Neural cell (in vitro differentiated cells): ENCODE measurements around the gene ANKRD62. TPM values are rescaled to one million over a fixed set of nuclear protein-coding genes. Genes with fewer than 3 reads are reported as not detected.

ENCODE experiments used
- H2AFZ ChIP-seq: fragments of 200-600, 300-800 bp; sonication (generic), shearing (Covaris generic); 2 replicates; pipeline ENCODE4 v1.6.0; 2014; ENCODE audit warnings: low read depth, mild to moderate bottlenecking, antibody characterized with exemption, low read length, moderate library complexity
- H3F3A ChIP-seq: fragments of 200-600 bp; shearing (Covaris generic); 2 replicates; pipeline ENCODE4 v1.6.1; 2016; ENCODE audit warnings: mild to moderate bottlenecking, moderate library complexity, mixed read lengths, antibody characterized with exemption, low read length; ENCODE audit not compliant: insufficient read depth, poor library complexity, severe bottlenecking
- H3K27ac ChIP-seq: fragments of 200-600, 300-800 bp; sonication (generic), shearing (Covaris generic); 2 replicates; pipeline ENCODE4 v1.5.1; 2014; ENCODE audit warnings: mild to moderate bottlenecking, low read length, moderate library complexity
- H3K27me3 ChIP-seq: fragments of 300-800, 200-600 bp; sonication (generic), shearing (Covaris generic); 2 replicates; pipeline ENCODE4 v1.6.0; 2014; ENCODE audit warnings: mild to moderate bottlenecking, low read depth, low read length, moderate library complexity; ENCODE audit not compliant: insufficient read depth
- H3K36me3 ChIP-seq: fragments of 300-800, 200-600 bp; sonication (generic), shearing (Covaris generic); 2 replicates; pipeline ENCODE4 v1.5.1; 2014; ENCODE audit warnings: mild to moderate bottlenecking, antibody characterized with exemption, low read length, moderate library complexity; ENCODE audit not compliant: insufficient read depth
- H3K4me2 ChIP-seq: fragments of 300-800, 200-600 bp; sonication (generic), shearing (Covaris generic); 2 replicates; pipeline ENCODE4 v1.6.0; 2014; ENCODE audit warnings: mild to moderate bottlenecking, low read length
- H3K4me3 ChIP-seq: fragments of 300-800, 200-600 bp; sonication (generic), shearing (Covaris generic); 2 replicates; pipeline ENCODE4 v1.5.1; 2014; ENCODE audit warnings: mild to moderate bottlenecking, low read length, moderate library complexity
- H3K79me2 ChIP-seq: fragments of 200-600 bp; shearing (Covaris generic); replicated peaks from 2 replicates; pipeline ENCODE4 v1.6.0; 2014; ENCODE audit warnings: mild to moderate bottlenecking, low read length, moderate library complexity; ENCODE audit not compliant: insufficient read depth
- H3K9ac ChIP-seq: fragments of 300-800, 200-600 bp; sonication (generic), shearing (Covaris generic); 2 replicates; pipeline ENCODE4 v1.6.1; 2016; ENCODE audit warnings: mild to moderate bottlenecking, low read length, mixed read lengths
- H3K9me2 ChIP-seq: fragments of 200-600 bp; shearing (Covaris generic); 2 replicates; pipeline ENCODE4 v1.6.1; 2016; ENCODE audit warnings: mild to moderate bottlenecking, low read length, mixed read lengths; ENCODE audit not compliant: insufficient read depth
- H3K9me3 ChIP-seq: fragments of 200-600, 300-800 bp; sonication (generic), shearing (Covaris generic); 2 replicates; pipeline ENCODE4 v1.6.1; 2016; ENCODE audit warnings: mild to moderate bottlenecking, mixed run types, low read length, moderate library complexity, mixed read lengths
- H4K20me1 ChIP-seq: fragments of 200-600 bp; shearing (Covaris generic); 2 replicates; pipeline ENCODE4 v1.6.1; 2016; ENCODE audit warnings: mild to moderate bottlenecking, mixed run types; ENCODE audit not compliant: insufficient read depth
- CTCF ChIP-seq: fragments of 450-650 bp; IDR thresholded peaks from 2 replicates; pipeline ENCODE4 v1.5.1; 2014; ENCODE audit warnings: antibody characterized with exemption, mild to moderate bottlenecking, moderate library complexity; ENCODE audit not compliant: poor library complexity, severe bottlenecking
- EP300 ChIP-seq: fragments of 450-650 bp; conservative IDR thresholded peaks from 2 replicates; pipeline ENCODE4 v1.6.1; 2014; ENCODE audit warnings: antibody characterized with exemption, mild to moderate bottlenecking, moderate library complexity; ENCODE audit not compliant: poor library complexity, severe bottlenecking
- EZH2 ChIP-seq: fragments of 200-600, 300-800 bp; shearing (Covaris generic), sonication (generic); IDR thresholded peaks from 2 replicates; pipeline ENCODE4 v1.6.1; 2014; ENCODE audit warnings: antibody characterized with exemption, low read length, borderline replicate concordance, mild to moderate bottlenecking; ENCODE audit not compliant: insufficient read depth, poor library complexity, severe bottlenecking
- MXI1 ChIP-seq: fragments of 450-650 bp; conservative IDR thresholded peaks from 2 replicates; pipeline ENCODE4 v1.6.1; 2014; ENCODE audit warnings: antibody characterized with exemption, mild to moderate bottlenecking; ENCODE audit not compliant: poor library complexity, severe bottlenecking
- POLR2AphosphoS5 ChIP-seq: IDR thresholded peaks from 2 replicates; pipeline ENCODE4 v1.6.1; 2012
- RAD21 ChIP-seq: fragments of 450-650 bp; conservative IDR thresholded peaks from 2 replicates; pipeline ENCODE4 v1.6.1; 2014; ENCODE audit warnings: antibody characterized with exemption, mild to moderate bottlenecking, moderate library complexity
- REST ChIP-seq: IDR thresholded peaks from 2 replicates; pipeline ENCODE4 v1.6.1; 2012; ENCODE audit warnings: borderline replicate concordance
- SMC3 ChIP-seq: fragments of 450-650 bp; conservative IDR thresholded peaks from 2 replicates; pipeline ENCODE4 v1.6.1; 2014; ENCODE audit warnings: antibody characterized with exemption, mild to moderate bottlenecking, moderate library complexity; ENCODE audit not compliant: poor library complexity
- TAF1 ChIP-seq: IDR thresholded peaks from 2 replicates; pipeline ENCODE4 v1.6.1; 2012; ENCODE audit warnings: low read depth
- polyA plus RNA-seq: library from polyadenylated mRNA; depleted of rRNA; stranded (reverse); fragments of >200 nt; gene quantifications from 2 replicates; pipeline ENCODE4 v1.2.3, GENCODE V29; 2014

The ANKRD62 gene
- polyA plus RNA-seq, 1 donor from 2014 or later: not detected

- no peak overlapping the region for H3K27ac ChIP-seq
- H3K4me3 ChIP-seq: no peak overlapping the region
- H3K9me3 ChIP-seq: no peaks in the 10 kb centered on the region
- no peak for TF ChIP-seq MXI1
- TF ChIP-seq CTCF: no peak
- TF ChIP-seq TAF1: no peak
- no peak for TF ChIP-seq POLR2AphosphoS5
- TF ChIP-seq RAD21: no peak
- no peak for TF ChIP-seq EP300
- no peak for TF ChIP-seq EZH2
- TF ChIP-seq SMC3: no peak
- no peak for TF ChIP-seq REST
- H3K9me2 ChIP-seq: no peaks in the 10 kb centered on the region
- no peak overlapping the region for H3K9ac ChIP-seq
- no peaks in the 10 kb centered on the region for H4K20me1 ChIP-seq
- H3K36me3 ChIP-seq: no peaks in the 10 kb centered on the region
- no peaks in the 10 kb centered on the region for H3F3A ChIP-seq
- no peak overlapping the region for H3K4me2 ChIP-seq
- H2AFZ ChIP-seq: no peak overlapping the region
- H3K79me2 ChIP-seq: no peaks in the 10 kb centered on the region
- no peaks in the 10 kb centered on the region for H3K27me3 ChIP-seq
Observed at GRCh38 chr18:12062974-12063373, 30.7 kb upstream of the ANKRD62 start.

GRCh38 chr18:12064086-12064763 lies 29.4 kb upstream of the ANKRD62 start:
- no peaks in the 10 kb centered on the region for H3K9me3 ChIP-seq
- no peaks in the 10 kb centered on the region for H3K27me3 ChIP-seq
- H4K20me1 ChIP-seq: no peaks in the 10 kb centered on the region
- H3K9ac ChIP-seq: no peak overlapping the region
- no peaks in the 10 kb centered on the region for H3K79me2 ChIP-seq
- no peak overlapping the region for H3K4me2 ChIP-seq
- no peak for TF ChIP-seq REST
- TF ChIP-seq EZH2: no peak
- no peak for TF ChIP-seq CTCF
- no peak for TF ChIP-seq RAD21
- TF ChIP-seq POLR2AphosphoS5: no peak
- TF ChIP-seq MXI1: no peak
- TF ChIP-seq EP300: no peak
- TF ChIP-seq SMC3: no peak
- no peak for TF ChIP-seq TAF1
- no peaks in the 10 kb centered on the region for H3K36me3 ChIP-seq
- no peak overlapping the region for H3K27ac ChIP-seq
- H3K9me2 ChIP-seq: no peaks in the 10 kb centered on the region
- H3F3A ChIP-seq: no peaks in the 10 kb centered on the region
- no peak overlapping the region for H3K4me3 ChIP-seq
- H2AFZ ChIP-seq: no peak overlapping the region
